SH-SY5Y (cell line): ENCODE data around the gene CCR2.

Experiments
- GATA2 ChIP-seq: IDR thresholded peaks from 2 replicates; pipeline ENCODE4 v1.6.1; 2011; ENCODE audit warnings: mild to moderate bottlenecking, low read depth, low read length
- GATA3 ChIP-seq: IDR thresholded peaks from 2 replicates; pipeline ENCODE4 v1.6.1; 2011; ENCODE audit warnings: low read depth, mild to moderate bottlenecking, low read length, moderate library complexity

Gene CCR2

GRCh38 chr3:46365737-46366524, 12.0 kb downstream of the CCR2 start:
- TF ChIP-seq GATA2 (no peak), GATA3 (no peak)

GRCh38 chr3:46367811-46368210, 13.9 kb downstream of the CCR2 start:
- TF ChIP-seq GATA3 (no peak), GATA2 (no peak)

- TF ChIP-seq GATA2 = no peak
- TF ChIP-seq GATA3 = no peak
Measured at GRCh38 chr3:46368569-46368968, 14.7 kb downstream of the CCR2 start.

- TF ChIP-seq GATA3 (no peak), GATA2 (no peak)
Measured at GRCh38 chr3:46369151-46369550, 15.2 kb downstream of the CCR2 start.

GRCh38 chr3:46369675-46370132, 15.8 kb downstream of the CCR2 start:
- TF ChIP-seq GATA2 = no peak
- no peak for TF ChIP-seq GATA3

GRCh38 chr3:46370839-46371518, 17.1 kb downstream of the CCR2 start, which contains the start of gene CCR5:
TSS of gene CCR5 (plus strand) at chr3:46370946. CDS start at chr3:46372903, 1,957 bp downstream.
- no peak for TF ChIP-seq GATA3
- TF ChIP-seq GATA2 = no peak

- TF ChIP-seq GATA2 (no peak), GATA3 (no peak)
Measured at GRCh38 chr3:46371519-46372340, 17.8 kb downstream of the CCR2 start.

GRCh38 chr3:46372492-46373359, 18.8 kb downstream of the CCR2 start:
- TF ChIP-seq GATA2 (no peak), GATA3 (no peak)

GRCh38 chr3:46374755-46375154, 20.8 kb downstream of the CCR2 start:
- TF ChIP-seq GATA3 = no peak

GRCh38 chr3:46375218-46375617, 21.3 kb downstream of the CCR2 start:
- TF ChIP-seq GATA3 = no peak
- TF ChIP-seq GATA2 = no peak

GRCh38 chr3:46375814-46376213, 21.9 kb downstream of the CCR2 start:
- TF ChIP-seq GATA2 (no peak), GATA3 (no peak)

- TF ChIP-seq GATA2 (no peak), GATA3 (no peak)
Measured at GRCh38 chr3:46378426-46378942, 24.6 kb downstream of the CCR2 start.
